Loucy (cell line): Measurements from ENCODE around the gene FBXW9.

Source experiments
- H2AFZ ChIP-seq: fragments of 200-600 bp; sonication (generic); 2 replicates; pipeline ENCODE4 v1.6.0; 2016; ENCODE audit warnings: antibody characterized with exemption, mild to moderate bottlenecking, low read length, moderate library complexity
- H3F3A ChIP-seq: fragments of 200-600 bp; 2 replicates; pipeline ENCODE4 v1.6.0; 2016; ENCODE audit warnings: antibody characterized with exemption, low read depth, mild to moderate bottlenecking
- H3K27me3 ChIP-seq: fragments of 200-600 bp; sonication (generic); 2 replicates; pipeline ENCODE4 v1.6.1; 2014; ENCODE audit warnings: low read length, mild to moderate bottlenecking; ENCODE audit not compliant: insufficient read depth, poor library complexity, severe bottlenecking
- H3K36me3 ChIP-seq: fragments of 200-600 bp; sonication (generic); 2 replicates; pipeline ENCODE4 v1.6.1; 2016; ENCODE audit warnings: low read length; ENCODE audit not compliant: insufficient read depth
- H3K4me1 ChIP-seq: fragments of 200-600 bp; sonication (generic); 2 replicates; pipeline ENCODE4 v1.5.1; 2014; ENCODE audit warnings: low read length, mild to moderate bottlenecking; ENCODE audit not compliant: insufficient read depth, poor library complexity, severe bottlenecking
- H3K4me2 ChIP-seq: fragments of 200-600 bp; sonication (generic); 2 replicates; pipeline ENCODE4 v1.6.0; 2014; ENCODE audit warnings: antibody characterized with exemption, low read length, low read depth, mild to moderate bottlenecking; ENCODE audit not compliant: poor library complexity, severe bottlenecking
- H3K4me3 ChIP-seq: fragments of 200-600 bp; sonication (generic); 2 replicates; pipeline ENCODE4 v1.5.1; 2014; ENCODE audit warnings: low read length, mild to moderate bottlenecking, mixed read lengths; ENCODE audit not compliant: poor library complexity, severe bottlenecking
- H3K79me2 ChIP-seq: fragments of 200-600 bp; sonication (generic); 2 replicates; pipeline ENCODE4 v1.6.1; 2014; ENCODE audit warnings: low read length; ENCODE audit not compliant: insufficient read depth
- H3K9ac ChIP-seq: fragments of 200-600 bp; sonication (generic); 2 replicates; pipeline ENCODE4 v1.6.0; 2014; ENCODE audit warnings: mild to moderate bottlenecking, low read depth, low read length, moderate library complexity; ENCODE audit not compliant: poor library complexity, severe bottlenecking
- H3K9me2 ChIP-seq: fragments of 200-600 bp; sonication (generic); replicated peaks from 2 replicates; pipeline ENCODE4 v1.6.1; 2016; ENCODE audit warnings: low read depth, low read length, mixed read lengths
- H3K9me3 ChIP-seq: fragments of 200-600 bp; sonication (generic); 2 replicates; pipeline ENCODE4 v1.6.1; 2014; ENCODE audit warnings: mild to moderate bottlenecking, antibody characterized with exemption, low read length, low read depth; ENCODE audit not compliant: insufficient read depth
- H4K20me1 ChIP-seq: fragments of 200-600 bp; sonication (generic); 2 replicates; pipeline ENCODE4 v1.6.0; 2014; ENCODE audit warnings: antibody characterized with exemption, low read length, mild to moderate bottlenecking; ENCODE audit not compliant: insufficient read depth, poor library complexity, severe bottlenecking
- EZH2phosphoT487 ChIP-seq: fragments of 200-600 bp; IDR thresholded peaks from 2 replicates; pipeline ENCODE4 v1.6.1; 2018; ENCODE audit warnings: antibody characterized with exemption, mild to moderate bottlenecking, moderate library complexity, borderline replicate concordance
- TF ChIP-seq, protein P1 (sequence below): fragments of 200-600 bp; sonication (generic); conservative IDR thresholded peaks from 2 replicates; pipeline ENCODE4 v1.5.1; 2014; ENCODE audit warnings: mild to moderate bottlenecking, antibody characterized with exemption, low read length

Gene FBXW9

DNA sequence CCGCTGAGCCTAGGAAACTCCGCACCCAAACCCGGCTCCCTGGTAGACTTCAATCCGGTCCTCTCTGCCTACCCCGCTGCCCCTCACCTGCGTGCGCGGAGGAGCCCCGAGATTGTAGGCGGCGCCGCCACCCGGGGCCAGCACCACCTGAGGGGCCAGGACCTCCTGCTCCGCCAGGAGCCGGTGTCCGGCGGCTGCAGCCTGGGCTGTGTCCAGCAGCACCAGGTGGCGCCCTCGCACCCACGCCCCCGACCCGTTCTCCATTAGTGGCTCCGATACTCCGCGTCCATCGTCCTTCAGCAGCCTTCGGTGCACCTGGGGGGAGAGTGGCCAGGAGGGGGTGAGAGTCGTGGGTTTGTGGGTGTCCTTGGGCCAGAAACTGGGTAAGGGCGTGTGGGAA, 48.3 kb downstream of the FBXW9 start:
- Histone ChIP-seq H3K4me1 (no peaks in the 10 kb centered on the region), H3K4me3 (no peak overlapping the region), H3F3A (no peaks in the 10 kb centered on the region), H3K9me2 (no peaks in the 10 kb centered on the region), H3K79me2 (no peaks in the 10 kb centered on the region), H2AFZ (no peak overlapping the region), H3K36me3 (no peaks in the 10 kb centered on the region), H3K9me3 (no peaks in the 10 kb centered on the region), H3K9ac (no peak overlapping the region), H4K20me1 (no peaks in the 10 kb centered on the region), H3K27me3 (no peaks in the 10 kb centered on the region), H3K4me2 (no peak overlapping the region)
- no peak for TF ChIP-seq EZH2phosphoT487
- TF ChIP-seq, protein P1, sequence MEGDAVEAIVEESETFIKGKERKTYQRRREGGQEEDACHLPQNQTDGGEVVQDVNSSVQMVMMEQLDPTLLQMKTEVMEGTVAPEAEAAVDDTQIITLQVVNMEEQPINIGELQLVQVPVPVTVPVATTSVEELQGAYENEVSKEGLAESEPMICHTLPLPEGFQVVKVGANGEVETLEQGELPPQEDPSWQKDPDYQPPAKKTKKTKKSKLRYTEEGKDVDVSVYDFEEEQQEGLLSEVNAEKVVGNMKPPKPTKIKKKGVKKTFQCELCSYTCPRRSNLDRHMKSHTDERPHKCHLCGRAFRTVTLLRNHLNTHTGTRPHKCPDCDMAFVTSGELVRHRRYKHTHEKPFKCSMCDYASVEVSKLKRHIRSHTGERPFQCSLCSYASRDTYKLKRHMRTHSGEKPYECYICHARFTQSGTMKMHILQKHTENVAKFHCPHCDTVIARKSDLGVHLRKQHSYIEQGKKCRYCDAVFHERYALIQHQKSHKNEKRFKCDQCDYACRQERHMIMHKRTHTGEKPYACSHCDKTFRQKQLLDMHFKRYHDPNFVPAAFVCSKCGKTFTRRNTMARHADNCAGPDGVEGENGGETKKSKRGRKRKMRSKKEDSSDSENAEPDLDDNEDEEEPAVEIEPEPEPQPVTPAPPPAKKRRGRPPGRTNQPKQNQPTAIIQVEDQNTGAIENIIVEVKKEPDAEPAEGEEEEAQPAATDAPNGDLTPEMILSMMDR: no peak

DNA sequence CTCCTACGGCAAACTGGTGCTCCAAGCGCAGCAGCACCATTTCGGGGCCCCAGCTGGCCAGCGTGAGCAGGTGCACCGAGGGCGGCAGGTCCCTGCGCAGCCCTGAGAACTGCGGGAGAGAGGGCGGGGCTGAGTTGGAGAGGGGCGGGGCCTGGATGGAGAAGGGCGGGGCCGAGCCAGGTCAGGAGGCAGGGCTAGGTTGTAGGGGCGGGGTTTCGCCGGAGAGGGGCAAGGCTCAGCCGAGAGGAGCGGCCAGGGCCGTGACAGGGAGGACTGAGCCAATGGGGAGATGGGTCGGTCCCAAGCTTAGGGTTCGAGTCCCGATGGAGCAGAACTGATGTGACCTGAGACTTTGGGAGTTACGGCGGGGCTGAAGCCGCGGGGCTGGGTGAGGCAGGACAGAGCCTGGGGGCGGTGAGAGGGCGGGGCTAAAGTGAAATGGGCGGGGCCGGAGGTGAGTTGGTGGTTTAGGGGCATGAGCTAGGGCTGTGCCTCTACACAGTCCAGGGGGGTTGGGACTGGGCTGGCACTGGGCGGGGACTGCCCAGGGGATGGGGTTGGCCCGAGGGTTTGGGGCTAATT, 48.9 kb downstream of the FBXW9 start:
- Histone ChIP-seq H3K4me1 (no peaks in the 10 kb centered on the region), H3K9me3 (no peaks in the 10 kb centered on the region), H4K20me1 (no peaks in the 10 kb centered on the region), H3K9me2 (no peaks in the 10 kb centered on the region), H2AFZ (no peak overlapping the region), H3K27me3 (no peaks in the 10 kb centered on the region), H3K79me2 (no peaks in the 10 kb centered on the region), H3K36me3 (no peaks in the 10 kb centered on the region), H3K9ac (no peak overlapping the region), H3K4me3 (no peak overlapping the region), H3K4me2 (no peak overlapping the region), H3F3A (no peaks in the 10 kb centered on the region)
- TF ChIP-seq EZH2phosphoT487: no peak
- TF ChIP-seq, protein P1: no peak

- no peak overlapping the region for H2AFZ ChIP-seq
- no peak overlapping the region for H3K9ac ChIP-seq
- no peaks in the 10 kb centered on the region for H3K9me2 ChIP-seq
- no peaks in the 10 kb centered on the region for H3K27me3 ChIP-seq
- TF ChIP-seq, protein P1: no peak
- TF ChIP-seq EZH2phosphoT487: no peak
- H3K9me3 ChIP-seq: no peaks in the 10 kb centered on the region
- H3K4me3 ChIP-seq: no peak overlapping the region
- H3K4me2 ChIP-seq: no peak overlapping the region
- H3K4me1 ChIP-seq: no peaks in the 10 kb centered on the region
- no peaks in the 10 kb centered on the region for H4K20me1 ChIP-seq
- H3F3A ChIP-seq: no peaks in the 10 kb centered on the region
- H3K79me2 ChIP-seq: no peaks in the 10 kb centered on the region
- no peaks in the 10 kb centered on the region for H3K36me3 ChIP-seq
Measured at GRCh38 chr19:12647047-12647446, 49.4 kb downstream of the FBXW9 start.
